NCI-H748 (cell line): ENCODE data around the gene OSCP1.

Source experiments
- DNase-seq: peaks from one replicate; lab custom pipeline; 2025; ENCODE audit not compliant: unreplicated experiment; lab: John Stamatoyannopoulos, UW

The OSCP1 gene

DNA sequence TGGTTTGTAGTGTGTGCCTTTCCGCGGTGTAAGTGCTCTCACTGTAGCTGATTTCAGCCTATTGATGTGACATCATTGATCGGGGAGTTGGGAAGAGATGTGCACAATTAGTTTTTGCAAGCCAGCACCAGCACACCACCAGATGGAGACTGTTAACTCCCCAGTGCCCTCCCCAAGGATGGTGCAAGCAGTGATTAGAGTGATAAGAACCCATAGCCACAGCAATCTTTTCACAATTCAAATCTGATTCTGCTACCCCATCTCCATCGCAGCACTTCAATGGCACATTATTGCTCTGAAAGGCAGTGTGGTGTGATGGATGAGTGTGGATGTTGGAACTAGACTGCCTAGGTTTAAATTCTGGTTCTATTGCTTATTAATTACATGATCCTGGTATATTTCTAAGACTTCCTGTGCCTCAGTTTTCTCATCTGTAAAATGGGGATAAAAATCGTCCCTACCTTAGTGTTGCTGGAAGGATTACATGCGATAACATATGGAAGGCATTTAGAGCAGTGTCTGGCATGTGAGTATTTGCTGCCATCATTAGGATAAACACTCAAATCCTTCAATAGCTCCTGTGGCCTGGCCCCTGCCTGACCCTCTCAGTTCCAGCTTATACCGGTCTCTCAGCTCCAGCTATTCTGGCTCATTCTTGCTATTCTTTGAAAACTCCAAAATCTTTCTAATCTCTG lies 25.8 kb upstream of the OSCP1 start:
- DNase-seq = no peak

DNA sequence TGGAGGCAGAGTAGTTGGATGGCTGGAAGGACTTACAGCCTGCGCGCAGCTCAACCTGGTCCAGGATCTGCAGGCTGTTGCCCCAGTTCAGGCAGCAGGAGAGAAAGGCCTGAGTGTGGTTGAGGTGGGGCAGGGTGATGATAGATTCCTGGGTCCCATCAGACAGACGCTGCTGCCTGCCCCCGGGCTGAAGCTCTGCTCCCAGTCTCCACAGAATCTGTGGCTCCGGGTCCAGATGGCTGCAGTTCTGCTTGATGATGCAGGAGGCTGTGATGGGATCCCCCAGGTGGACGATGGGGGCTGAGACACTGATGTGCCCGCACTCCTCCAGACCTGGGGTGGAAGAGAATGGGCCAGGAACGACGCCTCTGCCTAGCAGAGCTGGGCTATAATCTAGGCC lies 25.1 kb upstream of the OSCP1 start:
- no peak for DNase-seq

DNA sequence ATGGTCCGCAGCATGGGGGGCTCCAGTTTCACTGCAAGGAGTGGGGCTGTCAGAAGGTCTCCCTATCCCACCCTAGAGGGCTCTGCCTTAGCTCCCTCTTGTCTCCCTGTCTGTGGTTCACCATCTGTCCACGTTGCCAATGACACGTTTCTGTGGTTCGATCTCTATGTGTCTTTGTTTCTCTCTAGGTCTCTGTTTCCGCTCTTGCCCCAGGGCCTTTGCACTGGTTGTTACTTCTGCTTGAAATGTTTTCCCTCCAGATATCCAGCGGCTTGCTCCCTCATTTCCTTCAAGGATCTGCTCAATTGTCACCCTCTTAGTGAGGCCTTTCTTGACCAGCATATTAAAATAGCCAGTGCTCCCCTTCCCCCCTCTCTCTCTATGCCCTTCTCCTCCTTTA lies 22.4 kb upstream of the OSCP1 start:
- no peak for DNase-seq

GRCh38 chr1:36471830-36472641 lies 21.8 kb upstream of the OSCP1 start:
- no peak for DNase-seq

- no peak for DNase-seq
Observed at GRCh38 chr1:36469163-36469562, 18.9 kb upstream of the OSCP1 start.

GRCh38 chr1:36467700-36468455 lies 17.6 kb upstream of the OSCP1 start:
- DNase-seq = no peak

DNA sequence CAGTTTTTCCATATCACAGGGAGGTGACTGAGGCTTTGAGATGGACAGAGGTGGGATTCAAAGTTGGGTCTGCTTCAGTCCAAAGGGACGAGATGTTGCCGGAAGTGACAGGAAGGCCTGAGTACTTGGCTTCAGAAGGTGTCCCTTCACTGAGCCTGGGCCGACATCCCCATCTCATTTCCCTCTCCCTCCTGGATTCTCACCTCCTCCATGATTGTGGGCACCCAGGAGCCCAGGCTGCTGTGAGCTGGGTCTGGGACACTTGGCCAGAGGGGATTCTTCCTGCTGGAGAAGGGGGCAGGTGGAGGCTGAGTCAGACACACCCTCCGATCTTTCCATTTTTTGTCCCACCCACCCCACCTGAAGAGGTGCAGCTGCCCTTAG lies 16.8 kb upstream of the OSCP1 start:
- DNase-seq = no peak

DNA sequence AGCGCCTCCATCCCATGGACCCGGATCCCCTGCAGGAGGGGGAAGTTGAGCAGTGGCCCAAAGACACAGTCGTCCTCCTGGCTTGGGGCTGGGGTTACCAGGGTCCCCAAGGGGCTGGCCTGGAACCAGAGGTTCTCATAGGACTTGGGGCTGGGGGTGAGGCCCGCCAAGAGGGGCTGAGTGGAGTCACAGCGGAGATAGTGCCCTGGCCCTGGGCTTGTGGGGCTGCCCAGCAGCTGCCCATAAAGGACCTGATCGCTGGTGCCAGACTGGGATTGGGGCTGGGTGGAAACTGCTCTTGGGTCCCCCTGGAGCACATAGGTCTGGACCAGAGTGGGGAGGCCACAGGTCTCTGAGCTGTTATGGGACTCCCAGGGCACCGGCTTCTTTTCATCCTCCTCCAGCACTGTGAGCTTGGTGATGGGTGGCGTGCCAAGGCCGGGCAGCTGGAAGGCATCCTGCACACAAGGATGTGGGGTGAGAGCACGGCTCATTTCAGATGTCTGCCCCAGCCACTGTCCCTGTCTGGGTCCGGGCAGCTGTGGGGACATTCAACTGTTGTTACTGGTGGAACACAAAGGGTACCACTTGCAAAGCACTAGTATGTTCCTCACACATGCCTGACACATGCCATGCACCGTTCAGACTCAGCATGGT lies 16.2 kb upstream of the OSCP1 start:
- DNase-seq = no peak

DNA sequence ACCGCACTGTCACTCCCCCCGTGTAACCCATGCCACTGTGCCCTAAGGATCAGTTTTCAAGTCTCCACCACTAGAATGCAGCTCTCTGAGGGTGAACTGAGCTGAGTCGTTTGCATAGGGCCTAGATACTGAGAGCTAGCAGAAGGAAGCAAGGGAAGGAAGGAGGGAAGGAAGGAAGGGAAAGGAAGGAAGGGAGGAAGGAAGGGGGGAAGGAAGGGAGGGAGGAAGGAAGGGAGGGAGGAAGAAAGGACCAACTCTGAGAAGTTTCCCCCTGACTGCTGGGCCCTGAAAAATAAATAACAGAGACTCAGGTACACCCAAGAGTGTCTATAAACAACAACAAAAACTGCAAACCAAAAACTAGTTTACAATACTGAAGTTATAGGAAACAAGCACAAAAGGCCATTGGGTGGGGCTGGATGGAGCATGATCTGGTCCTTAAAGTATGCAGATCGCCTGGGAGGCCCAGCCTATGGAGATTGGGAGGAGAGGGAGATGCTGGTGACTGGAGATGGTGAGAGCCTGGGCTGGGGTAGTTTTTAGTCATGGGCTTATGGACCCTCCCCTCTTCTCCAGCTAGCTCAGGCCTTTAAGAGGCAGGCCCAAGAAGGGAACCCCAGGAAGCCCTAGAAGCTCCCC lies 15.6 kb upstream of the OSCP1 start:
- DNase-seq = no peak

DNA sequence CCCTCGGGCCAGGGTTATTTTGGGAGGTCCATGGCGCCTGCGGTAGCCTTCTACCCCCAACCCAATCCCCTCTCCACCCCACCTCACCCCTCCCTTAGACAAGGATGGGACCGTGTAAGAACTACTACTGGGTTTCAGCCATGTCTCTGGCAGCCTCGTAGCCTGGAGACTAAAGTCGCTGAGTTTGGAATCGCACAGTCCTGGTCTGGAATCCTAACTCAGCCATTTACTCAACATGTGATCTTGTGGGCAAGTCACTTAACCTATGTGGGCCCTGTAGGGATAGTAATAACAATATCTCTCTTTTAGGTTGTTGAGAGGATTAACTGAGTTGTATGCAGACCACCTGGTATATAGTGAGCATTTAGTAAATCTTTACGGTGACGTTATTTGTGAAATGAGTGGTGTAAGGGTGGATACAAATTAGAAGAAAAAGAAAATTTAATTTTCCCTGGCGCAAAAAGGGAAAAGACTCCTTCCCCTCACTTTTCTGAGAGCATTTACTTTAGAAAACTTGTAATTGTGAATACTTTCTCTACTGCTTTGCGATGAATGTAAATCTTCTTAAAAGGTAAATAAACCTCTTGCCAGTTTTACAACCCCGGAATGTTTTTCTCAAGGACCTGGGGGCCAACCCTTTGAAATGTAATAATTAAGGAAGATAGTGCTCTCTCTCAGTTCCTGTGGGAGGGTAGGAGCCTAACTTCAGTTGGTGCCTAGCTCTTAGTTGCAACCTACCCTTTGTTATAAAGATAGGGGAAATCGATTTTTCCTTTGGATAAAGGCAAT lies 14.5 kb upstream of the OSCP1 start:
- peak; percentile 63 for DNase-seq

GRCh38 chr1:36463803-36464604 lies 13.8 kb upstream of the OSCP1 start, which contains the start of gene MRPS15:
Gene MRPS15, minus strand, starts transcription at chr1:36464384. Its CDS starts 109 bp downstream, at chr1:36464275.
- DNase-seq = peak; percentile 90

GRCh38 chr1:36463463-36463802 lies 13.2 kb upstream of the OSCP1 start:
- DNase-seq = peak; percentile 30

DNA sequence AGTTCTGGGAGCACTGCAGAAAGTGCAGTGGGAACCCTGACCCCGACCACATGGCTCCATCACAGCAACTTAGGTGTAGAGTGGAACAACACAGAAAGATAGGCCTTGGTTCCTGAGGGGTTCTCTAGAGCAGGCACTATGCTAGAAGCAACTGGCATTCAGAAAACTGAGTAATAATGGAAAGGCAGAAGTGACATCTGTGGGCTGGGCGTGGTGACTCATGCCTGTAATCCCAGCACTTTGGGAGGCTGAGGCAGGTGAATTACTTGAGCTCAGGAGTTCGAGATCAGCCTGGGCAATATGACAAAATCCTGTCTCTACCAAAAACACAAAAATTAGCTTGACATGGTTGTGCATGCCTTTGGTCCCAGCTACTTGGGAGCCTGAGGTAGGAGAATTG lies 8.7 kb upstream of the OSCP1 start:
- no peak for DNase-seq

DNA sequence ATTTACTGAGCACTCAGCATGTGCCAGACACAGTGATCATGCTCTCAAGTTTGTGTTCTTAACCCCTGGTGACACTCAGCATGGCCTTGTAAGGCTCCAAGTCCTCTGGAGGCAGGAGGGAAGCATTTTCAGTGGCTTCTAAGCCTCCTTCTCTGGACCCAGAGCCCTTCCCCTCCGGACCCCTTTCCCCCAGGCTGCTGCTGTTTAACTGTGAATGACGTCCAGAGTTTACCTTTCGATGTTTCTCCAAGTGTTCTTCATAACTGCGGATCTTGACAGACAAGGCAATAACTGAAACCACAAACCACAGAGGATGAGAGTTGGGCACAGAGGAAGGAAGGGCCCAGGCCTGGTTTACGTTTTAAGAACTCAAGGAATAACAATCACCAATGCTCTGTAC lies 7.4 kb upstream of the OSCP1 start:
- DNase-seq = no peak

DNA sequence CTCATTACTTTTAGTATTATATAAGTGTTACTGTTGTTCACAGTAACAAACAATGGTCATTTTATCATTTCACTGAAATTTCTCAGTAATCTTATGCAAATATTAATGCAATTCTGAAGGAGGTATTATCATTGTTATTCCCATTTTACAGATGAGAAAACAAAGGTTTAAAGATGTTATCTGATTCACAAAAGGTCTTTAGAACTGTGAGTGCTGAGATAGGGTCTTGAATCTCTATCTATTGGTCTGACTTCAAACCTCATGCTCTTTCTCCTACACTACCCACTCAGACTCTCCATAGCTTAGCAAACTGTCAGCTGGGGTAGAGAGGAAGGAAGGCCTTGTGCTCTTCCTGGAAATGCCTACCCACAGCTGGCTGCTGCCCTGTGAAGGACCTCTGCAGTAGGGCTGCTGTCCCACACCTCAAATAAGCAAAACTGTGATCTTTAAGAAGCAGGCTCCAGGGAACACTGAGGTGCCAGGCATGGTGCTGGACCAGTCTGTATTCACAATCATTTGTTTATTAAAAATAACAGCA lies 6.2 kb upstream of the OSCP1 start:
- DNase-seq = no peak

DNA sequence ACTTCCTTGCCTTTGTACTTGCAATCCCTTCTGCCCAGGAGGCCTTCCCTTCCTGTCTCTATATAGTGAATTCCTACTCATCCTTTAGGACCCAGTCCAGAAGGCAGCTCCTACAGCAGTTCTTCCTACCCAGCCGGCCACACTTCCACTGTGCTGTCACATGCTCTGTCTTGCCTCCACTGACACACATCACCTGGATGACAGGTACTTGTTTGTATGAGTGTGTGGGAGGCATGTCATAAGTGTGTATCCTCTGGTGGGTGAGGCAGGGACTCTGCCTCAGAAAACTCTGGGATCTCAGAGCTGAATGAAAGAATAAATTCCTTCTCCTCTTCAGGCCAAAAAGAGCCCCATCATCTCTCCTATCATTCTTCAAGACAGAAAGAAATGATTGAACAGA lies 5.1 kb upstream of the OSCP1 start:
- DNase-seq = no peak

DNA sequence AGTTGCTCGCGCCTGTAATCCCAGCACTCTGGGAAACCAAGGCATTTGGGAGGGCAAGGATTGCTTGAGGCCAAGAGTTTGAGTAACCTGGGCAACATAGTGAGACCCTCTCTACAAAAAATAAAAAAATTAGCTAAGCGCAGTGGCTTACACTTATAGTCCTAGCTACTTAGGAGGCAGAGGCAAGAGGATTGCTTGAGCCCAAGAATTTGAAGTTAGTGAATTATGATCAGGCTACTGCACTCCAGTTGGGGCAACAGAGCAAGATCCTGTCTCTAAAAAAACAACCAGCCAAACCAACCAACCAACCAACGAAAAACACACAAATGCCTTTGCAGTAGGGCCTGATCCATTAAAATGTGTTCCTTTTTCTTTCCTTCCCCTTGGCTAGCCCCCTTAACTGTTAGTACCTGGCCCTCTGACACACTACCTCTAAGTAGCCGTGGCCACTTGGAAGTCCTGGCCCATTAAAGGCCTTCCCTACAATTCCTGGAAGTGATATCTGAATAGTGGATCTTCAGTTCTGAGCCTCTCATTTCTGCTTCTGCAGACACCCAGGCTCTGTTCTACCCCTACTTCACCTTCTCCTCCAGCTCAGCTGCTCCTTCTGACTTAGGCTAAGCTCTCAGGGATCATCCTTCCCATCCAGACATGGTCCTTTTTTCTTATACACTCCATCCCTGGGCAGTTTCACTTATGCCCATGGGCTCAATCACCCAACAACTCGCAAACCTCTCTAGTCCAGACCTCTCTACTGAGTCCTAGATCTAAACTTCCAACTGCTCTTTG lies 3.5 kb upstream of the OSCP1 start:
- no peak for DNase-seq

- DNase-seq = no peak
Observed at GRCh38 chr1:36453051-36453450, 2.8 kb upstream of the OSCP1 start.
